Activated CD4-positive, alpha-beta T cell treated with anti-CD3 and anti-CD28 coated beads, Interleukin-2, amount 50 U/mL, for 1 hour (primary cell): ENCODE data around the gene ATP2B2.
"Not testable (repeated sequence)": the region's sequence is repeated elsewhere in the genome, so short reads cannot be mapped to it uniquely, and the experiment has no call there.

Source experiments
- DNase-seq: peaks from one replicate; pipeline ENCODE4 v3.0.0-alpha.2; 2020

The ATP2B2 gene

GRCh38 chr3:10396931-10397330 is 108.5 kb downstream of the ATP2B2 start:
- no peak for DNase-seq

- no peak for DNase-seq
Observed at GRCh38 chr3:10396083-10396482, 109.3 kb downstream of the ATP2B2 start.

- peak; percentile 18 for DNase-seq
Observed at GRCh38 chr3:10395671-10396070, 109.7 kb downstream of the ATP2B2 start.

GRCh38 chr3:10395196-10395595 is 110.2 kb downstream of the ATP2B2 start:
- no peak for DNase-seq

GRCh38 chr3:10394491-10395025 is 110.8 kb downstream of the ATP2B2 start:
- DNase-seq = no peak

GRCh38 chr3:10393514-10393913 is 111.9 kb downstream of the ATP2B2 start:
- no peak for DNase-seq

GRCh38 chr3:10392906-10393461 is 112.4 kb downstream of the ATP2B2 start:
- DNase-seq = no peak

GRCh38 chr3:10392244-10392643 is 113.1 kb downstream of the ATP2B2 start:
- DNase-seq = no peak

GRCh38 chr3:10391391-10391790 is 114.0 kb downstream of the ATP2B2 start:
- no peak for DNase-seq

GRCh38 chr3:10390641-10391373 is 114.6 kb downstream of the ATP2B2 start:
- no peak for DNase-seq

GRCh38 chr3:10389995-10390394 is 115.4 kb downstream of the ATP2B2 start:
- no peak for DNase-seq

- no peak for DNase-seq
Observed at GRCh38 chr3:10389339-10389738, 116.0 kb downstream of the ATP2B2 start.

GRCh38 chr3:10387881-10388609 is 117.3 kb downstream of the ATP2B2 start:
- DNase-seq = no peak

GRCh38 chr3:10386121-10386520 is 119.3 kb downstream of the ATP2B2 start:
- DNase-seq = no peak

GRCh38 chr3:10384541-10385360 is 120.6 kb downstream of the ATP2B2 start:
- no peak for DNase-seq

- DNase-seq = no peak
Observed at GRCh38 chr3:10383850-10384248, 121.5 kb downstream of the ATP2B2 start.

GRCh38 chr3:10382892-10383849 is 122.2 kb downstream of the ATP2B2 start:
- DNase-seq = no peak

GRCh38 chr3:10382445-10382844 is 122.9 kb downstream of the ATP2B2 start:
- not testable (repeated sequence) for DNase-seq

GRCh38 chr3:10381336-10381735 is 124.0 kb downstream of the ATP2B2 start:
- no peak for DNase-seq

- DNase-seq = no peak
Observed at GRCh38 chr3:10380906-10381305, 124.5 kb downstream of the ATP2B2 start.

- DNase-seq = no peak
Observed at GRCh38 chr3:10379961-10380360, 125.4 kb downstream of the ATP2B2 start.

- no peak for DNase-seq
Observed at GRCh38 chr3:10379161-10379560, 126.2 kb downstream of the ATP2B2 start.
